ENCODE results near the gene RASA2.

Gene RASA2

DNA sequence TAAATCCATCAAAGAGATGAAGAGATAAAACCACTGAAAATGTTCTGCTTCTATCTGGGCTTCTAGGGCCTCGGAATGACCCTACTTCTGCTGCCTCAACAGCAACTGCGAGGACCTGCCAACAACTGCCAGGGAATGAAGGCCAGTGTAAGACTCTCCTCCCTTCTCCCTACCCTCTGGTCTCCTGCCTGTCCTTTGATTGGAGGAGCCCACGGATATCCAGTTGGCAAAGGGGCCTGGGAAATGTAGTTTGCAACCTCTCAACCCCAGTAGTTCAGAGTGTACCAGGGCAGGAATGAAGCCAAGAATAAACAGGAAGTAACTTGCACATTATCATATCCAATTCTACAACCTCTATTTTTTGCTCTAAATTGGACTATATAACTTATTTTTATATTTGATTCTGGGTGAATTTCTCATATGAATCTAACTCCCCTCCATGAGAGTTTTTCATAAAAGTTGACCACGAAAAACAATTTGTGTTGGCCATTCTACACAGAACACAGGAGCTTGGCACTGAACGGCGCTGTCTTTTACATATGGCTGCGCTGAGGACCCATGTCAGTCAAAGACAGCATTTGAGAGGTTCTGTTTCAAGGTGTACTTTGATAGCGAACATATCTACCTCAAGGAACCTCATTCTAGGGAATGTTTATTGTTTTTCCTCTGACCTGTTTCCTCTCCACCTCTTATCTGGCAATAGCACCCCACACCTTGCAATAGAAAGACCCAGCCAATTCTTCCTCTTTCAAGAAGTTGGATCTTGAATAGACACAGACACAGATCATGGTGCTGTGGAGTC is 160.1 kb downstream of the RASA2 start:
- DNase-seq (ENCODE audit: low read depth) = no peak

DNA sequence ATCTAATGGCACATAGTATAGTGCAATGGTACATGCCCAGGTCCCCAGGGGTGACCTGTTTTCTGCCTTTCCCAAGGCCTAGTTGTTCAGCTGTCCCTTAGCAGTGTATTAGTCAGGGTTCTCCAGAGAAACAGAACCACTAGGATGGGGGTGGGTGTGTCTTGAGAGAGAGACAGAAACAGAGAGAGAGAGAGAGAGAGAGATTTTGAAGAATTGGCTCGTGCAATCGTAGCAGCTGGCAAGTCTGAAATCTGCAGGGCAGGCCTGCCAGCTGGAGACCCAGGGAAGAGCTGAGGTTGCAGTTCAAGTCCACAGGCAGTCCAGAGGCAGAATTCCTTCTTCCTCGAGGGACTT is 160.7 kb downstream of the RASA2 start:
- DNase-seq (ENCODE audit: low read depth) = no peak

DNA sequence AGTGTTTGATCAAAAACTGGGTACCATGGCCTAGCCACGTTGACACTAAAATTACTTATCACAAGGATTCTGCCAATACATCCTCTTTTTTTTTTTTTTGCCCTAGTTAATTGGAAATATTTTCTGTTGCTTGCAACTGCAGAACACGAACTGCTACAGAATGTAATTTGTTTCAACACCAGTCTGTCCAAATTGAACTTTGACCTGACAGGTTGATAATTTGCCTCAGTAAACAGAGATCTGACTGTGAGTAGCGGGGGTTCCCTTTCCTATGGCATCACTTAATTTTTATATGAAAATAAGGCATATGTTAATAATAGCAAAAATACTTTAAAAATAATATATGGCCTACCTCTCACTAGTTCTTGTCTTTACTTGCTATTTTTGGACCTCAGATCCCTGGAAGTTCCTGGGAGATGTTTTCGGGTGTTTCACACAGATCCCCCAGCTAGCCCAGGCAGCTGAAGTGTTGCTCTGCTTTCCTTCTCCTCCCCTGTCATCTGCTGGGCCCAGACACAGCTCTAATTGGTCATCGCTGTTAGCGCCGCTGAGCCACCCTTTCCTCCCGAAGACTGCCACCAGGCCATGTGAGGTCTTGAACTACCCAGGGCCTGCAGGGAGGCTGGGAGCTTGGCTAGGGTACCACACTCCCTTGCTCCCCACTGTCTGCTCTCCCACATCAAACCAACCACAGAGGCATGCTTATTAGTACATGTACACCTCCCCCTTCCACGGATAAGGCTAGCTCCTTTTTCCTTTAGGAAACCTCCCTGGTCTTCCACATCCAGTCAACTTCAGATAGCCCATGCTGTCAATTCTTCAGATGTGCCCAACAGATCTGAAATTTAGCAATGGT is 161.5 kb downstream of the RASA2 start:
- no peak for DNase-seq (ENCODE audit: low read depth)

DNA sequence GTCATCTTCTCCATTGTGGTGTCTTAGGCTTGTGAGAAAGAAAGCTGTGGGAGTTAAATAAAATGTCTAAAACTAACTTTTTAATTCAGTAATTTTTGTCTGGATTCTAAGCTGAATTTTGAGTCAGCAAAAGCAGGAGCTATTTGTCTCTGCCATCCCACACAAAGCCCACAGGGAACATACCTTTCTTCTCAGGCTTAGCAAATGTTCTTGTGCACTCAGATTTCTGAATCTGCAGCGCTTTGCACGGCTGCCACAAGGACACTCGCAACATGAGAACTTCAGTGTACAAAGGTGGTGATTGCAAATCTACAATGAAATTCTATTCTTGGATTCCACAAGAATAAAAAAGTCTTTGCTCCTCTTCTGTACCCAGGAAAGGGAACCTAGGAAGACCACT is 163.0 kb downstream of the RASA2 start:
- DNase-seq (ENCODE audit: low read depth) = no peak

DNA sequence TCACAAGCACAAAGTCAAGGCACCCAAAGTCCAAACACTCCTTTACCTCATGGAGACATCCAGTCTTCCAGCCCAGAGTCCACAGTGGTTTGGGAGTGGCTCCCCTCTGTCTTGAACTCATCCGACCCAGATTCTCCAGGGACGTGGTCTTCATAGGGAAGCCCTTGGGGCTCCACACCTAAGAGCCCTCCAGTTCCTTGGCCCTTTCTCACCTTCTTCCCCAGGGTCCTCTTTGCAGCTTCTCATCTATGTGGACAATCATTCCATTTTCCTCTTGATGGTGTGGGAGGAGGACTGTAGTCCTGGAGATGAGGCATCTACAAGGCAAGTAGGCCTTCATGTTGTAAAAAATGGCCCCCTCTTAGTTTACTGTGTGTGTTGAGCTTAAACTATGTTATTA is 164.0 kb downstream of the RASA2 start:
- DNase-seq (ENCODE audit: low read depth) = no peak

DNA sequence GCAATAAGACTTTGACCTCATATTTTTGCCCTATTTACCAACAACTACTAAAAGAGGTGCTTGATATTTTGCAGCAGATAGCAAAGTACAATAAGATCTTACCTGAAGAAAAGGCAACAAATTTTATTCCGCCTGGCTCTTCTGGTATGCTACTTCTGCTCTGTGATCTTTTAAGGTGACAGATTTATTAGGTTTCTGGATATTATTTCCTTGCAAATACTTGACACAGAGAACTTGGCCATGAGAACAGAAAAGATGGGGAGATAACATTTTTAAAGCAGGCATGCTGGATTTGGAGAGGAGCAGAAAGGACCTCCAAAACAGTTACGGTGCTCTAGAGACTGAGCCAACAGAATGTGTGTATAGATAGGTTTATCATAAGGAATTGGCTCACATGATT is 164.6 kb downstream of the RASA2 start:
- no peak for DNase-seq (ENCODE audit: low read depth)

DNA sequence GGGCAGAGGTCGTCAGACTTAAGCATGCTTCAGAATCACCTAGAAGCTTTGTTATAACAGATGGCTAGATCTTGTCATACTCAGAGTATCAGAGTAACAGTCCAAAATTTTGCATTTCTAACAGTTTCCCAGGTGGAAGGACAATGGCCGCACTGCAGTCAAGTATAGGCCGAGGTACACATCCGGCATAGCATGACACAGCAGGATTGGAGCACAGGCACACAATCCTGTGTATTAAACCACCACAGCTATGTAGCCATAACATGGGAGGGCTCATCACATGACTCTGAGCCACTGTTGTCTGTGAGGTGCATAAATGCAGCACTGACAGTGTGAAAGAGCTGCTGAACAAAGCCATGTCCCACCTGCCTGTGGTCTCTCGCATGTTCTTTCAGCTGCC is 165.5 kb downstream of the RASA2 start:
- DNase-seq (ENCODE audit: low read depth) = no peak

DNA sequence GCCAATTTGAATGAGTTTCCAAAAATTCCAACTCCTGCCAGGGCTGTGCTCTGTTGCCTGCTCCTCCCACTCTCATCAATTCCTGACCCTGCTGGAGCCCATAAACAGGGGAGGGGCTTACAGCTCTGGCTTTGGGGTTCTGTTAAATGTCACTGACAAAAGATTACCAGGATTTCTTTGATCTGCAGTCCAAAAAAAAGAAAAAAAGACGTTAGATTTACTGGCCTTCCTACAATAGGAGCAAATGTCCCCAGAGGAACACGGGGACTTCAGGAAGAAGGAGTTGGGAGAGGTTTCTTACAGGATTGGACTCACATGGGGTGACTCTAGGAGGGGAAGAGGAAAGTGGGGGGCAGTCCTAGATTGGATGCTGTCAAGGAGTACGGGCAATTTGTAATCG is 167.0 kb downstream of the RASA2 start:
- DNase-seq (ENCODE audit: low read depth) = no peak

DNA sequence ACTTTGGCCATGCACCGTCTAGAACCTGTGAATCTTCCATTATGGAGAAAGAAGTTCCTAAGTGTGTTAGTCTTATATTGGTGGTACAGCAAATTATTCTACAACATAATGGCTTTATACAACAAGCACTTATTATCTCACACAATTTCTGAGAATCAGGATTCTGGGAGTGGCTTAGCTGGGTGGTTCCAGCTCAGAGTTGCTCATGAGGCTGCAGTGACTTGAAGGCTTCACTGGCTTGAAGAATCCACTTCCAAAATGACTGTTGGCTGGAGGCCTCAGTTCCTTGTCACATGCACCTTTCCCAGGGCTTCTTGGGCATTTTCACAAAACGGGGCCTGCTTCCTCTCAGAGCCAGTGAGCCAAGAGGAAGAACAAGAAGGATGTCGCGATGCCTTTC is 169.0 kb downstream of the RASA2 start:
- DNase-seq (ENCODE audit: low read depth) = no peak

DNA sequence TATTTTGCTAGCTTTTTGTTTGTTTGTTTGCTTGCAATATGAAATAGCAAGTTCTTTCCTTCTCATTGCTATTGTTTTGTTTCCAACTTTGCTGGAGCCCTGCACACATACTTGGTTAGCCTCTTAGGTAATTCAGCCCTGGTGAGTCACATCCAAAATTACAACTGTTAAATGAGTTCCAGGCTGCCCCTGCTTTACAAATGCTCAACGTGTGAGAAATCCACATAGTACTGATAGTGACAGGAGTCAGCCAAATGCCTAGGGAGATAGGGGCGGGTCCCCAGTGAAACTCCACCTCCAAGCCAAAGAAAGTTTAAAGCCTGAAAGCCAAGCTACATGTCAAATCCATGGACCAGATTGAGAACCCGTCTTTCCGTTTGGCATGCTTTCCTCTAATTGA is 169.9 kb downstream of the RASA2 start:
- DNase-seq (ENCODE audit: low read depth) = no peak

DNA sequence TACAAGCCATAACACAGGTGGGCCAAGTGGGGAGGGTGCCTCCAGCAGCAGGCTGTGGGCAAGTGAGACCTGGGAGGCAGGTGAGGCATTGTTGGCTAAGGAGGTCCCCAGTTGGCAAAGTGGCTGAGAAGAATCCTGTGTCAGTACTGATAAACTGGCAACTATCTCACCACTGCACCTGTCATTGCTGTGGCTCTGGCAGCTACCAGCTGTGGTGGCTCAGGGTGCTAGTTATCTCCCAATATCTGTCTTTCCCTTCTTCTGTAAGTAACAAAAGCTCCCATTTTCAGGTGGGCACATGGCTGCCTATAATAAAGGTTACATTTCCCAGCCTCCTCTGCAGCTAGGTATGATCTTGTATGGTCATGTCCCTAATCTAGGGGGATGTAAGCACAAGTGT is 170.7 kb downstream of the RASA2 start:
- DNase-seq (ENCODE audit: low read depth) = no peak

DNA sequence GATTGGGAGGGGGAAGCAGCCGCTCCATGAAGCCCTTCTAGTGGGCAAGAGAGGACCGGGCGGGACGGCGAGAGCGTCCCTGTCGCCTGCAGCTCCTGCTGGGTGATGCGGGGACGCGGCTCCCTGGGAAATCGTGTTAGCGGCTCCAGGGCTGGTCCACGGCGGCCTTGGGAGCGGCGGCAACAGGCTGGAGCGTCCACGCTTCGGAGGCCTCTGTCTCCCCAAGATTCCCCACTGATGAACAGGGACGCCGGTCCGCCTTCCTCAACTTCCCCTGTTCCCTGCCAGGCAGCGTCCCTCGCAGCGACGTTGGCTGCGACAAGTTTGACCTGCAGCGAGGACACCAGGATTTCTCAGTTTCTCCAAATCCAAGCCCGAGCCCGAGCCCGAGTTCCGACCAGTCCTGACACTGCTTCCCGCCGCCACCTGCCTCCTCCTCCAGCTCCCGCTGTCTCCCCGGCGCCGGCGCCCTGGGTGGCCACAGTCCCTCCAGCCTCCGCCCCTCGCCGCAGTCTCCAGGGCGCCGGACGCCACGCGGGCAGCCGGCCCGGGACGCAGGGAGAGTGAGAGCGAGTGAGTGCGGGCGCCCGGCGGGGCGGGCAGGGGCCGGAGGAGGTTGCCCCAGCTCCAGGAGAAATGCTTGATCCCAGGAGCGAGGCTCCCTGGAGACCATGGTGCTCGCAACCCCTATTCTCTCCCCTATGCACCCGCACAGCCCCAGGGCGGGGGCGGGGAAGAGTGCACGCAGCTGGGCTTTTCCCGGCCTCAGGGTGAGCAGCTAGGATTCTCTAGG is 173.2 kb downstream of the RASA2 start:
- no peak for DNase-seq (ENCODE audit: low read depth)

DNA sequence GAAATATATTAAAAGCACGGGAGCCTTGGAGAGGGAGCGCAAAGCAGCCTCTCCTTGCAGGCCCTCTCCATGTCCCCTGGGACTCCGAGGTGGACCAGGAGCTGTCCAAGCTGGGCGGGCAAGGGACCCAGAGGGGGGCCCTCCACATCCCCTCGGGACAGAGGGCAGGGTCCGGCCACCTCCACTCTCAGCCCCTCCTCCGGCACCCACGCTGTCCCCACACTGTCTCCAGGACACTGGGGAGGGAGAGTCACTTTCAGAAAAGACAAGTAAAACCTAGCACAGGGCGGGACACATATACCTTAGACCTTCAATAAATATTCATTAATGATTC is 173.8 kb downstream of the RASA2 start:
- DNase-seq (ENCODE audit: low read depth) = no peak

DNA sequence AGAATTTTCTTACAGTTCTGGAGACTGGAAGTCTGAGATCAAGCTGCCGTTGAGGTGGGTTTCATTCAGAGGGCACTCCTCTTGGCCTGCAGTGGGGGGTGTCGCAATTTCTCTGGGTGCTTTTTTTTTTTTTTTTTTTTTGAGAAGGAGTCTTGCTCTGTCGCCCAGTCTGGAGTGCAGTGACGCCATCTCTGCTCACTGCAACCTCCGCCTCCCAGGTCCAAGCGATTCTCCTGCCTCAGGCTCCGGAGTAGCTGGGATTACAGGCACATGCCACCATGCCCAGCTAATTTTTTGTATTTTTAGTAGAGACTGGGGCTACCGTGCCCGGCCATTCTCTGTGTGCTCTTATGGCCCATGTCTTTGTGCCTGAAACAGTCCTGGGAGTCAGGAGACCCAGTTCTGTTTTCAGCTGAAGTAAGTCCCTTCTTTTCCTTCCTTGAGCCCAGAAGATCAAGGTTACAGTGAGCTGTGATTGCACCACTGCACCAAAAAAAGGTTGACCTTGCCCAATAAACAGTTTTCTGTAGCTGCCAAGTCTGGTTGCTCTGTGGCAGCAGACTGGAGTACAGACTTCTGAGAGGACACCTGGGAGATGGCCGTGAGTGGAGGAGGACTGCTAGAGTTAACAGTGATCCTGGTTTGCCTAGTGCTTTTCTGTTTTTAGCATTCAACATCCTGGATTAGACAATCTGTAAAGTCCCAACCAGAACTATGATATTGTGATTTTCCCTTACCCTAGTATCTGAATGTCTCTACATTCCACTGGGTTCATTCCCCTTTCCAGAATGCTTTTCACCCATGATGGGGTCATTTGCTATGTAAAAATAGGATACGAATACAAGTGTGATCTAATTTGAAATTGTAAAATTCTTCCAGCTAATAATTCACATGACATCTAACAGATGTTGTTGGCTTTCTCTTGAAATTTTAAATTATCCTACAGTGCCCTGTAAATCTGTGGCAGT is 174.7 kb downstream of the RASA2 start:
- DNase-seq (ENCODE audit: low read depth) = no peak

DNA sequence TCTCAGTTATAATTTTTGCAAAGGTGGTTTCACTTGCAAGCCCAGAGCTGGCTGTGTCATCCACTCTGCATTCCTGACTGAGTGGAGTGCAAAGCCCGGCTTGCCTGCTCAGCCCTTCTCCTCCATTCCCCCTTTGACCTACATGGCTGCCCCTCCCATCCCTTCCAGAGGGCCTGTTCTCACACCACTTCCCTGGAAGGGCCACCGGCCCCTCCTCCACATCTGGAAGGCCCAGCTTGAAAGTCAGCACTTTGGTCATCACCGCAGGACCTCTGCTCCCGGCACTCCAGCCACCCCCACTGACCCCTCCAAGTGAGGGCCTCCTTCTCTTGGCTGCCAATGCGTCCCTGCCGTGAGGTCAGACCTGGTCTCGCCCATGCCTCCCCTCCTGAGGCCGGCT is 177.2 kb downstream of the RASA2 start:
- no peak for DNase-seq (ENCODE audit: low read depth)

Data from stimulated activated CD8-positive, alpha-beta memory T cell treated with anti-CD3 and anti-CD28 coated beads, Interleukin-12 subunit alpha, Interleukin-12 subunit beta, amount 100 ng/mL, for 4 hours (primary cell).